ENCODE data around the gene CSTF2.
"Not testable (repeated sequence)": the region's sequence is repeated elsewhere in the genome, so short reads cannot be mapped to it uniquely, and the experiment has no call there.

The CSTF2 gene

DNA sequence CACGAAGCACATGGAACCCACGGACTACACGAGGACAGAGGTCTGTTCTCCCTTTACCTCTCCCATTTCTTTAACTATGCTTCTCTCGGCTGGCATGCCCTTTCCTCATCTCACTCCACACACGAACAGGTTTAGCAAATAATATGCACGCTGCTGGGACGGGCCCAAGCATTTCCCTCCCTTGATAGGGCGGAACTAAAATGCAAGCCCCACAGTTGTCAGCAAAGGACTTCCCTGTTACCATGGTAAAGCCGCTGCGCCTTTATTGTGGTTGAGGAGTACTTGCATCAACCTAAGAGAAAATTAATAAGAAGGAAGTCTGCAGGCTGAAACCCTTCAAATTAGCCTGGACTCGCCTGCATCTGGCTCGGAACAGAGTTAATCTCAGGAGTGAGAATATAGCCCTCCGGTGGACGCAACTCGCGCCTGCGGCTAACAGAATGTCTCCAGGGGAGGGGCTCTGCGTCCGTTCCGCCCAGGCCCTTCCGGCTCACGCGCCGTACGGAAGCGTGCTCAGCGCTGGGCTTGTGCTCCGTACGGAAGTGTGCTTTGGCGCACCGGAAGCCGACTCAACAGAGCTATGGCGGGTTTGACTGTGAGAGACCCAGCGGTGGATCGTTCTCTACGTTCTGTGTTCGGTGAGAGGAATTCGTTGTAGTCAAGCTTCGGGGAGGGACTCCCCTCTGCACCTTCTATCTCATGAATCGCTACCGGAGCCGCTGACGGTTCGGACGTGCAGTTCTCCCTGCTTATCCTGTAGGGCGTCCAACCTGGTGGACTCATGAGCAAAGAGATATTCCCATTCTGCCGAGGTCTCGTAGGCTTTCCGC is at the start of gene CSTF2:
Gene CSTF2 (plus strand): TSS at position 555 of the 830 bp plus-strand sequence. CDS start 26 bp downstream, at position 581.
- DNase-seq: peak; percentile 83

- not testable (repeated sequence) for DNase-seq
Measured at GRCh38 chrX:100796371-100796770, 23.8 kb upstream of the CSTF2 start.

- DNase-seq: no peak
Measured at GRCh38 chrX:100797359-100797758, 22.8 kb upstream of the CSTF2 start.

DNA sequence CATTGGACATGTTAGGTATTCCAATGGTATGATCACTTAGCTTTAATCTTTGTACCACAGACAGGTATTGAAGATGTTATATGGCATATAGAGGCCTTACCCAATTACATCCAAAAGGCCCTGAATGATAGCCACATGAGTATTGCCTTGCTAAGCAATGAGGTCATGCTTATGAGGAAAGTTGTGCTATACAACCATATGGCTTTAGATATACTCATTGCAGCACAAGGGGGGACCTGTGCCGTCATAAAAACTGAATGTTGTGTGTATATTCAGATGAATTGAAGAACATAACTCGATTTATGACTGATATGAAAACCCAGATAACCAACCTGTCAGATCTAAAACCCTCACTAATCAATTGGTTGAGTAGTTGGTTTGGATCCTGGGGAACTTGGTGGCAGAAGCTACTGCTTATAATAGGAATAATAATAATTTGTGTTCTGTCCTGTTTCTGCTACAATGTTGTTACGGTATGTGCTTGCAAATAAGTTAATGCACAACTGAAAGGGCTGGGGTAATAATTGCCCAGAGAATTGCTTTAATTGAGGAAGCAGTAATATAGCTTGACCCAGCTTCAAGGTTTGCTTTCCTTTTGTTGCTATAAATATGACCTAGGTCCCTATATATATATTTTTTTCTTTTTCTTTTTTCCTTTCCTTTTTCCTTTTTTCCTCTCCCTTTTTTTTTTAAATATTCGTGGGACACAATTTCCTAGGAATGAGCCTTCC is 21.5 kb upstream of the CSTF2 start:
- no peak for DNase-seq

- no peak for DNase-seq
Measured at GRCh38 chrX:100802843-100803242, 17.3 kb upstream of the CSTF2 start.

DNA sequence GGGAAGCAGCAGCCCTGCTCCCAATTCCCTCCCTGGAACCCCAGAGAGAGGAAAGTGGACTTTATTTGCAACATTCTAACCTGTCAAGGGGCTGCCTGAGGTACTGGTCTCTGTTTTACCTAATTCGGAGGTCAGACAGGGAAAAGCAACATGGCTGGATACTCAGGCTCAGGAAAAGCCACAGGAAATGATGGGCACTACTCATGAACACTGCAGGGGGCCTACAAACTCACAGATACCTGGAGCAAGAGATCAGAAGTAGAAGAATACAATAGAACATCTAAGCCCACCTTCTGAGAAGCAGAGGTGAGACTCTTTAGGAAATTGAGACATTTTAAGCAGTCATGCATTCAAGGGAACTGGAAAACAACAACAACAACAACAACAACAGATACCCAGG is 15.4 kb upstream of the CSTF2 start:
- DNase-seq: no peak

- DNase-seq: not testable (repeated sequence)
Measured at GRCh38 chrX:100808265-100808664, 11.9 kb upstream of the CSTF2 start.

DNA sequence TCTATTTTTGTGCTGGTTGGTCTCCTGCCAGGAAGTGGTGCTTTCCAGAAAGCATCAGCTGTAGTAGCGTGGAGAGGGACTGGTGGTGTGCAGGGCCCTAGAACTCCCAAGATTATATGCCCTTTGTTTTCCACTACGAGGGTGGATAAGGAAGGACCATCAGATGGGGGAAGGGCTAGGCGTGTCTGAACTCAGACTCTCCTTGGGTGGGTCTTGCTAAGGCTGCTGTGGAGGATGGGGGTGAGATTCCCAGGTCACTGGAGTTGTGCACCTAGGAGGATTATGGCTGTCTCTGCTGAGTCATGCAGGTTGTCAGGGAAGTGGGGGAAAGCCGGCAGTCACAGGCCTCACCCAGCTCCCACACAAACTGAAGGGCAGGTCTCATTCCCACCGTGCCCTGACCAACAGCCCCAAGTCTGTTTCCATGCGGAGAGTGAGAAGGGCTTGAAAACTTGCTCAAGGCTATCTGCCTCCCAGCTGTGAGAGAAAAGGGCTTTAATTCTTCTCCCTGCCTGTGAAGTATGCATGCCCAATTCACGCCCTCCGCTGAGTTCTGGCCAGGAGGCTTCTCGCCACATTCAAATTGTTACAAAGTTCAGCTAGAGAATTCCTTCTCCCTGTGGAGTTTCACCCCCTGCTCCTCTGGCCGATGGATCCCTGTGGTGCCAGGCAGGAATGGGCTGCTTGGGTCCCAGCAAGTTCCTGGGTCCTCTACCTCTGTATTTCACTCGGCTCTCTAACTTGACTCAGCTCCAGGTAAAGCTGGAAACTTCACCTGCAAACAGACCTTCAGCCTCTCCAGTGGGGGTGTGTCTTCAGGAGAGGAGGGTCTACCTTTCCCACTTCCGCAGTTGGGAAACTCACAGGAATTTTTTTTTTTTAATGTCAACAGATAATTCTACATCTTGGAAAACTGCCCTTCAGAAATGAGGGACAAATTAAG is 7.7 kb upstream of the CSTF2 start:
- DNase-seq: no peak

GRCh38 chrX:100817340-100817739 is 2.9 kb upstream of the CSTF2 start:
- DNase-seq: no peak

GRCh38 chrX:100819534-100819836 is 706 bp upstream of the CSTF2 start:
- no peak for DNase-seq

GRCh38 chrX:100829730-100830129 is 9.5 kb downstream of the CSTF2 start:
- DNase-seq: peak; percentile 83

DNA sequence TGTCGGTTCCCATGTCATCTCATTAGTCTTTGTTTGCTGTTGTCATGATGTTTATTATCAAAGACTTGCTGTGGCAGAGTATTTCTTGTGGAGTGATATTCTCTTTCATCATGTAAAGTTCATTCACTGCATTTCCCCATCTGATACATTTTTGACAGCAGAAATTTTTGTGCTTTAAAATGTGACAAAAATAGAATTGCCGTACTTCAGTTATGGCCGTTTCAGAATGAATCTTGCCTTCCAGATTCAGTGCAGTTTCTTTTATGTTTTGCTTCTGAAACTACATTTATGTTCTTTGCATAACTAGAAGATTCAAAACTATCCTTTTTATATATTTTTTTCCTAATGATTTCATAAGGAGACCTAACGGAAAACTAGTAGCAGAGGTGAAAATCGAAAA is 10.0 kb downstream of the CSTF2 start:
- DNase-seq: peak; percentile 17

- peak; percentile 8 for DNase-seq
Measured at GRCh38 chrX:100830547-100830946, 10.4 kb downstream of the CSTF2 start.

DNA sequence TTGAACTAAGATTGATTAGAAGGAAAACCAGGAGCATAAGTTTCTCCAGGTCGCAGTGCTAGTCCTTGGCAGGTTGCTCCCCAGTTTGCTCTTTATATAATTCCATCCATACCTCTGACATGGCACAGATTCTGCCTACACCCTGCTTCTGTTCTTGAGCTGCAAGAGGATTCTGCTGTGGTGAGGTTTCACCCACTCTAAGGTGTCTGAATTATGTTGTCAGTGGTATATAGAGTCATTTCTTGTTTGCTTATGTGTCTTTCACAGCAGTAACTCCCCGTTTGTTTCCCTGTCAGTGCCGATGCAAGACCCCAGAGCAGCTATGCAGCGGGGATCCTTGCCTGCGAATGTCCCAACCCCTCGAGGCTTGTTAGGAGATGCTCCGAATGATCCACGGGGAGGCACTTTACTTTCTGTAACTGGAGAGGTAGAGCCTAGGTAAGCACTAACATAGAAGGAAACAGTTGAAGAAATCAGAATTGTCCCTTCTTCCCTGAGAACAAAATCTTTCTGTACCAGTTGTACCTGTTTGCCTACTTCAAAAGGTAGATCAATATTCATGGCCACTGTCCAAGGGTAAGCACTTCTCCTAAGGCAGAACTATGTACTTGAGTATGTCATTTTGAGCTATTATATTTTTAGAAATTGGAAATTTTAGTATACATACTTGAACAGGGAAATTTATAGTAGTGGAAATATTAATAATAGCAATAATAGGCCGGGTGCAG is 11.2 kb downstream of the CSTF2 start:
- no peak for DNase-seq

GRCh38 chrX:100850317-100850716 is 30.1 kb downstream of the CSTF2 start:
- DNase-seq: no peak

DNA sequence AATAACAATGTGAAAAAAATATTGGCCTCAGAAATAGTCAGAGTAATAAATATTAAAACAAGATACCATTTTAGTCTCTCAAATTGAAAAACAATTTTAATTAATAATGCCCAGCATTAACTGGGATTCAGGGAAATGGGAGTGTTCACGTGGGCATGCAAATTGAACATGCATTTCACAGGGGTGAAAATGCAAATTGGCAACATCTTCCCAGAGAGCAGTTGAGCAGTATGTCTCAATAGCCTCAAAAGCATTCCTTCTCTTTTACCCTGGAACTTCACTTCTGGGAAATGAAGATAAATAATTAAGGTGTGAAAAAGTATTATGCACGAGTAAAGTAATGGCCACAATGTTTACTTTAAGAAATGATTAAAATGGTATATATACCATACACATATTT is 32.6 kb downstream of the CSTF2 start:
- no peak for DNase-seq

DNA sequence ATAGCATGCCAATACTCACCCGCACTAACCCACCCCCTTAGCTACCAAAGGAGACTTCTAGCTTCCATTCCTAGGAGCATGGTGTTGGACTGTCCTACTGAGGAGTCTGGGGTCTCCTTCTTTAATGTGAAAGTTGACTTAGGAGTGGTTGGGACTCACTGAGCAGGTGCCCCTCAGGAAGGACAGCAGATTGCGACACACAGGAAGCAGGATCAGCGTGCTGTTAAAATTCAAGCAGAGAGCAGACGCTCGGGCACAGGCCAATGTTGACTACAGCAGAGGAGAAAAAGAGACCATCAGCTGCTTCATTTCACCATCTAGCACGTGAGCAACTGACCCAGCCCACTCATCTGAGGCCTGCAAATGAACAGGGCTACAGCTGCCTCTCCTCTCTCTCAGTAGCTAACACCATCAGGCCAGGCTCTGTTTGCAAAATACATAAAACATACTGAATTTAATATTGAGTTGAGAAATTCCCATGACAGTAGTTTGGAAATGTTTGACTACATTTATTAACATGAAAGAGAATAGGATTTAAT is 43.2 kb downstream of the CSTF2 start:
- no peak for DNase-seq

DNA sequence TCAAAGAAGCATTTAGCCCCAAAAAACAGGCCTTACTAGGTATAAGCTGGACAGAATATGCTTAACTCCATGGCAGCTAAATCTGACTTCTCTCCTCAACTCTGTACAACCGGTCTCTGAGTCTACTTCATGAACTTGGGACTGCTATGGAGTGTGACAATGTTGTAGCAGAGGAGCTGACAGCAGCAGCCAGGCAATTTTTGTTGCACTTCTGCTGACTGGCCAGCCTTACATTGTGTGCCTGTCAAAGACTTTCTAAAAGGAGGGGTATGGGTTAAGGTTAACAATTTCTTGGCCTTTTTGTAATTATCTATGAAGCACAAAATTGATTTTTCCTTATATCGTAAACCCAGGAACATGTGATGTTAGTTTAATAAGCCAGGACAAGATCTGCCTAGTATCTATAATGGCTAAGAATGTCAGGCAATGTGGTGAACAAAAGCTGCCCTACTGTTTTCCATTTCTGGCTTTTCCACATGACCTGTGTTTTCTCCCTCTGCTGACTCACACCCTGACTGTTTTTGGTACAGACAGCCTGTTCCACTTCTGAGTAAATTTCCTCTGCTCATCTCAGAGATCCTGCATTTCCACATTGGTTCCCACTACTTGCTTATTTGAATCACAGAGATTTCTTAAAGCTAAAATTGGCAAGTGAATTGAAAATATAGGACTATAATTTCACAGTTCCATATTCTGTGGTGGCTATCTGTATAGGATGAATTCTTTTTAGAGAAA is 44.6 kb downstream of the CSTF2 start:
- no peak for DNase-seq

DNA sequence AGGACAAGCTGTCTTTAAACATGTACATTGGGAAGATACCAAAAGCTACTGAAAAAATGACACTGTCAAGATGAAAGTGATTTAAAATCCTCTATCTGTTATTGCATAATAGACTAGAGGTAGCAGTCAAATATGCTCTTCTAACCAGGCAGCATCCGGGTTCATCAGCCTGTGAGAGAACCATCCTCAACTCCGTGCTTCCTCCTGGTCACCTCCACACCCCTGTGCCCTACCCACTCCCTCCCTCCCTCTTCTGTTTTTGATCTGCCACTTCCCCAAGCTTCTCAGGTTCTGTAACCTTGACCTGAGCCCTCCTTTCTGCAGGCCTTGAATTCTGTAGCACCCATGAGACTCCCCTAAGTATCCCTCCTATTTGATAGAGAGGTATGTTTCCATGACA is 48.1 kb downstream of the CSTF2 start:
- no peak for DNase-seq

DNA sequence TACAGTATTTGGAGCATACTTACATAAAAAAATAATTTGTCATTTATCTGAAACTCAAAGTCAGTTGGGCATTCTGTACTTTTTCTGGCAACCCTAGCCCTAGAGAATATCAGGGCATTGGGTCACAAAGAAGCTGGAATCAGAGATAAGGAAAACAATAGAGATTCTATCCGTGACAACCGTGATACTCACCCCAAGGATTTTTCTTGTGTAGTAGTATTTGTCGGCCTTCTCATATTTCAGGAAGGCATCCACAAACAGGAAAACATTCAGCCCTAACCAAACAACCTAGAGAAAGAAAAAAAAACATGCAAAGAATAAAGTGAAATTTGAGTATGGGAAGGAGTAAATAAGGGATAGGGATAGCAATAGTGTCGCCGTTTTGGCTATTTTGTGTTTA is 50.3 kb downstream of the CSTF2 start:
- DNase-seq: no peak
